Measurements from ENCODE around the gene RBM33.
A peak's percentile ranks its signal among the peaks of the same experiment; 100 is the strongest.

Gene RBM33

GRCh38 chr7:155799514-155799913 lies 155.1 kb downstream of the RBM33 start:
- ATAC-seq (no peak), DNase-seq (no peak)
- no peak overlapping the region for H3K4me3 Mint-ChIP-seq
- no peaks in the 10 kb centered on the region for H3K9me3 Mint-ChIP-seq
- H3K4me1 Mint-ChIP-seq = peaks cover 9% of the 10 kb centered on the region
- no peak overlapping the region for H3K27ac Mint-ChIP-seq
- no peaks in the 10 kb centered on the region for H3K36me3 Mint-ChIP-seq (ENCODE audit: low read depth)
- H3K27me3 Mint-ChIP-seq = peaks cover 65% of the 10 kb centered on the region

GRCh38 chr7:155800301-155800700 lies 155.8 kb downstream of the RBM33 start:
- no peak overlapping the region for H3K4me3 Mint-ChIP-seq

DNA sequence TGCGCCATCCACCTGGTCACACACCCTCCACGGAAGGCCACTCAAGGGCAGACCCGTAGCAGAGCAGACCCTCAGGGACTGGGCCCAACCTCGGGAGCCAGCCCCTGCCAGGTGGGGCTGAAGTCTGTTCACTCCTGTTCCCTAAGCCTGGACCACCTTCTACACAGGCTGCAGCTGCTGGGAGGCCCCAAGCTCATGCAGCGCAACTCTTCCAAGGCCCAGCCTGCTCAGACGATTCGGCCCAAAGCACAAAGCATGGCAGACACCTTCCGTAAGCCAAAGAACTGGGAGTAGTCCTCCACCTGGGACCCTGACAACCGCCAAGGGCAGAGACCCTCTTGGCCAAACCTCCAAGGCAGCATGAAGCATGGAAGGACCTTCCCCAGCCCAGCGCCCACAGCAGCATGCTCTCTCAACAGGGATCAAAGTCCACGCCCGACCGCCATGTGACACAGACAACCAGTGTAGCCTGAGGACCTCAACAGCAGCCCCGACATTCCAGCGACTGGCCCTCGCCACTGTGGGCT lies 156.3 kb downstream of the RBM33 start:
- peaks cover 12% of the 10 kb centered on the region for H3K4me1 Mint-ChIP-seq

More at GRCh38 chr7:155800301-155800700, 155.8 kb downstream of the RBM33 start:
- H3K27me3 Mint-ChIP-seq = peaks cover 63% of the 10 kb centered on the region
- H3K9me3 Mint-ChIP-seq = no peaks in the 10 kb centered on the region
- no peak overlapping the region for H3K27ac Mint-ChIP-seq
- H3K4me1 Mint-ChIP-seq = peaks cover 11% of the 10 kb centered on the region
- H3K36me3 Mint-ChIP-seq (ENCODE audit: low read depth) = no peaks in the 10 kb centered on the region
- no peak for DNase-seq
- ATAC-seq = no peak

DNA sequence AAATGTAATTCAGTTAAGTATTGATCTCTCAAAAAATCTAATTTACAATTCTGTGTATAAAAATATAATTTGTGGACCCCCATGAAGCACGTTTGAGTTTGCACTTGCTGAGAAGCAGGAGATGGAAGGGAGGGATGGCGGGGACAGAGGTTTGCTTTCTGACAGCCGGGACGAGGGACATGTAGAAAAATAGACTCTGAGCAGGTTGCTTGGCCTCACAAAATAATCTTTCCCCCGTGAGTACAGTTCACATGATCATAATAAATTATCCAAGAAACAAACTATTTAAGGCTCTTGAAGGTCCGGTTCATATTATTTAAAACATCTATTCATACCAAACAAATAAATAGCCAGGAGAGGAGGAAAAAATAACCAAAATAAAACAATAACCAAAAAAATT lies 157.8 kb downstream of the RBM33 start:
- peaks cover 14% of the 10 kb centered on the region for H3K4me1 Mint-ChIP-seq

More for the DNA sequence above, 156.3 kb downstream of the RBM33 start:
- Mint-ChIP-seq H3K9me3 (no peaks in the 10 kb centered on the region), H3K36me3 (ENCODE audit: low read depth) (no peaks in the 10 kb centered on the region), H3K27ac (no peak overlapping the region), H3K27me3 (peaks cover 61% of the 10 kb centered on the region), H3K4me3 (no peak overlapping the region)
- DNase-seq = no peak
- no peak for ATAC-seq

DNA sequence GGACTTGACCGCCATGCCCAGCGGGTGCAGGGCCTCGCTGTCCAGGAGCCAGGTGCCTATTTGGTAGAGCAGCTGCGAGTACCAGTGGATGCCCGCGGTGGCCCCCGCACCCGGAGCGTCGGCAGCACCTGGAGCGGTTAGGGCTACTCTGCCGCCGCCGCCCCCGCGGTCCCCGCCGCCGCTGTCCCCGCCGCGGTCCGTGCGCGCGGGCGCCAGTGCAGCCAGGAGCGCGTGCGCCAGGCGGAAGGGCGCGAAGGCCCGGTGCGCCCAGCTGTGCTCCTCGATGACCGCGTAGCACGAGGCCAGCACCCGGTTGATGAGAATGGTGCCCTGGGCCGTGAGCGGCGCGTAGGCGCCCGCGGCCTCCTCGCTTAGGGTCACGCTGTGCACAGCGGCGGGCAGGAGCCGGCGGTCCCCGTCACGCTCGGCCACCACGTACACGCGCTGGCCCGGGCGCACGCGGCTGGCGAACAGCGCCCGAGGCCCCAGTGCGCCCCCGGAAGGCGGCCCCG lies 158.5 kb downstream of the RBM33 start:
- H3K9me3 Mint-ChIP-seq = no peaks in the 10 kb centered on the region
- DNase-seq = no peak
- ATAC-seq = no peak
- no peaks in the 10 kb centered on the region for H3K36me3 Mint-ChIP-seq (ENCODE audit: low read depth)
- H3K27me3 Mint-ChIP-seq = peaks cover 75% of the 10 kb centered on the region
- H3K4me1 Mint-ChIP-seq = peaks cover 19% of the 10 kb centered on the region
- H3K27ac Mint-ChIP-seq = no peak overlapping the region
- no peak overlapping the region for H3K4me3 Mint-ChIP-seq

More for the DNA sequence above, 157.8 kb downstream of the RBM33 start:
- Mint-ChIP-seq H3K4me3 (no peak overlapping the region), H3K9me3 (no peaks in the 10 kb centered on the region), H3K27me3 (peaks cover 69% of the 10 kb centered on the region), H3K27ac (no peak overlapping the region), H3K36me3 (ENCODE audit: low read depth) (no peaks in the 10 kb centered on the region)
- DNase-seq (no peak), ATAC-seq (no peak)

DNA sequence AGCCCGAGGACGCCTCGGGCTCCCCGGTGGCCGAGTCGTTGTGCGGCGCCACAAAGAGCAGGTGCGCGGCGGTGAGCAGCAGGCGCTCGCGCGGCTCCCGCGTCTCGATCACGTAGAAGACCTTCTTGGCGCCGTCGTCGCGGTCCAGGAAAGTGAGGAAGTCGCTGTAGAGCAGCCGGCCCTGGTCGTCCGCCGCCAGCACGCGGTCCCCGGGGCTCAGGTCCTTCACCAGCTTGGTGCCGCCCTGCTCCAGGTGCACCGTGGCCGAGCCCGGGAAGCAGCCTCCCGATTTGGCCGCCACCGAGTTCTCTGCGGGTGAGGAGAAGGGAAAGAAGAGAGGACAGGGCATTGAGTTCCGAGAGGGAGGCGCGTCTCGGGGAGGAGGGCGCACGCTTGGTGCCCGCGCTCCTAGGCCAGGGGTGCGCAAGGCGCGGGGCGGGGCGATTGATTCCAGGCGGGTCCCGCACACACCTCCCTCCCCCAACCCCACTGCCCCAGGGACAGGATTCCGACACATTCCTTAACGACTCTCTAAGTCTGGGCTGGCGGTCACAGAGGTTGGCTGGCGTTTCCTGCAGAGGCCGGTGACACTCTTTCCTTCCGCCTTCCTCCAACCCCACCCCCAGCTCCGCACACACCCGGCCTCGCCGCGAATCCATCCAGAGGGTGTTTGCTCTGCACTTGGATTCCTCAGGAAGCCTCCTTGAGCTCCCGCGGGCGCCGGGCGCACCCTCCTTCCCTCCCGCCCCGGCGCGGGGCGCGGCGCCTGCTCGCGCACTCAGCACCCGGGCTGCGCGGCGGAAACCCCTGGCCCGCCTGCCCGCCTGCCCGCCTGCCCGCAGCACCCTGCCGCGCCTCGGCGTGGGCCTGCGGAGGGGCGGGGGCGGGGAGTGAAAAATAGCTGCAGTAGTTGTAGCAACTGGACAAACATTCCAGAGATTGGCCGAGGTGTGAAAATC lies 159.2 kb downstream of the RBM33 start:
- no peak overlapping the region for H3K27ac Mint-ChIP-seq

DNA sequence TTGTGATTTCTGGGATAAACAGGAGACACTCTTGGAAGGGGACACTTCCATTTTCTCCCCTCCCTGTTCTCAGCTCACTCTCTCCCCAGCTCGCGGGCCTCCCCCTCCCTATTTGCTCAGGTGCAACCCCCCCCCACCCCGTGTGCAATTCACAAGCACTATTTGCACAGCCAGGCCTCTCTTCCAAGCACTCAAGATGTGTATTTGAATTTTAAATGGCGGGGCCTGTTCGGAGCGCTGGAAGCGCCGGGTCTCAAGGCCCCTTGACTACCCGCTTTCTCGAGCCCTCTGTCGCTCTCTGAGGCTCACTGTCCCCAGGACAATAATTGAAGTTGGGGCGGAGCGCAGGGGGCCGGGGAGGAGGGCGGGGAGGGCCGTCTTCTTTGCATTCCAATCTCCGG lies 160.0 kb downstream of the RBM33 start:
- DNase-seq (no peak), ATAC-seq (no peak)
- Mint-ChIP-seq H3K4me3 (no peak overlapping the region), H3K27ac (no peak overlapping the region), H3K9me3 (no peaks in the 10 kb centered on the region), H3K4me1 (peaks cover 21% of the 10 kb centered on the region), H3K27me3 (peaks cover 69% of the 10 kb centered on the region), H3K36me3 (ENCODE audit: low read depth) (no peaks in the 10 kb centered on the region)

More for the DNA sequence above, 159.2 kb downstream of the RBM33 start:
- Mint-ChIP-seq H3K36me3 (ENCODE audit: low read depth) (no peaks in the 10 kb centered on the region), H3K4me3 (peak overlapping the region; percentile 73), H3K4me1 (peaks cover 20% of the 10 kb centered on the region), H3K27me3 (peaks cover 71% of the 10 kb centered on the region), H3K9me3 (no peaks in the 10 kb centered on the region)
- DNase-seq (no peak), ATAC-seq (no peak)

GRCh38 chr7:155804897-155805825 lies 160.7 kb downstream of the RBM33 start:
- DNase-seq (peak; percentile 77), ATAC-seq (peak; percentile 66)
- peaks cover 22% of the 10 kb centered on the region for H3K4me1 Mint-ChIP-seq
- H3K4me3 Mint-ChIP-seq = peak overlapping the region; percentile 32
- no peaks in the 10 kb centered on the region for H3K36me3 Mint-ChIP-seq (ENCODE audit: low read depth)
- H3K9me3 Mint-ChIP-seq = no peaks in the 10 kb centered on the region
- no peak overlapping the region for H3K27ac Mint-ChIP-seq
- peaks cover 63% of the 10 kb centered on the region for H3K27me3 Mint-ChIP-seq

- H3K27ac Mint-ChIP-seq = no peak overlapping the region
- peaks cover 22% of the 10 kb centered on the region for H3K4me1 Mint-ChIP-seq
- no peaks in the 10 kb centered on the region for H3K36me3 Mint-ChIP-seq (ENCODE audit: low read depth)
- H3K9me3 Mint-ChIP-seq = no peaks in the 10 kb centered on the region
- peaks cover 62% of the 10 kb centered on the region for H3K27me3 Mint-ChIP-seq
- no peak for ATAC-seq
- no peak for DNase-seq
- H3K4me3 Mint-ChIP-seq = no peak overlapping the region
These were observed 161.3 kb downstream of the RBM33 start for GRCh38 chr7:155805826-155806095.

- Mint-ChIP-seq H3K4me3 (no peak overlapping the region), H3K9me3 (no peaks in the 10 kb centered on the region), H3K27me3 (peaks cover 62% of the 10 kb centered on the region), H3K36me3 (ENCODE audit: low read depth) (no peaks in the 10 kb centered on the region), H3K27ac (no peak overlapping the region), H3K4me1 (peaks cover 22% of the 10 kb centered on the region)
- no peak for ATAC-seq
- DNase-seq = no peak
These were observed 161.8 kb downstream of the RBM33 start for GRCh38 chr7:155806096-155806871.

- no peak for ATAC-seq
- Mint-ChIP-seq H3K9me3 (no peaks in the 10 kb centered on the region), H3K36me3 (ENCODE audit: low read depth) (no peaks in the 10 kb centered on the region), H3K27me3 (peaks cover 65% of the 10 kb centered on the region), H3K27ac (no peak overlapping the region), H3K4me1 (peaks cover 31% of the 10 kb centered on the region), H3K4me3 (no peak overlapping the region)
- DNase-seq = no peak
These were observed 162.7 kb downstream of the RBM33 start for GRCh38 chr7:155807065-155807671.

DNA sequence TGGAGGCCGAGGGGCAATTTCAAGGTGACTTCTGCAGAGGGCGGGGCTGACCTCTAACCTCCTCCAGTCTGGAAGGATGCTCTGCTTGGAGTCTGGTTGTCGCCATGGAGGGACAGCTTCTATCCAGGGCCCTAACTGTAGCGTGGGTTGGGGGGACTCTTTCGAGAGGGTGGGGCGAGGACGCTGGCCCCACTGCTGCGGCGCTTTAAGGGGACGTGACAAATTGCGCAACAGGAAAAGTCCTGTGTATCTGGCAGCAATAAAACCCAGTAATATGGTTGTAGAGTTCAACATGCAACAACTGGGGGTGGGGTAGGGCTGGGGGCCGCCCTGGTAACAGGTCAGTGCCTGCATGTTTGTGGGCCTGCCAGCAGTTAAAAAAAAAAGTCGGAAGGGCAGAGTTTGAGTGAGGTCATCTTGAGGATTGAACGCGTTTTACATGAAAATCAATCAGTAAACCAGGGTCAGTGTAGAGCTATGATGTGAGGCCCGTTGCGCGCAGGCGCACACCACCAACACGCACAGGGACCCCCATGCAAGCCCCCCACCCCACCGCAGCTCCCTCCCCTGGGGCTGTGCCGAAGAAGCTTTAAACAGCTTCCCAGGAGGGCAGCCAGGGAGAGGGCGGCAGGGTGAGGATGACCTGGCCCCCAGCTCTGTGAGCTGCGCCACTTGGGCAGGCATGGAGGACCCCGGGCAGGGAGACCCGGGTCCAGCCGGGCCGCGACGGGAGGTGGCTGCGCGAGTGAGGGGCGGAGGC lies 163.5 kb downstream of the RBM33 start:
- Mint-ChIP-seq H3K4me1 (peaks cover 32% of the 10 kb centered on the region), H3K36me3 (ENCODE audit: low read depth) (no peaks in the 10 kb centered on the region), H3K27me3 (peaks cover 68% of the 10 kb centered on the region), H3K4me3 (no peak overlapping the region), H3K9me3 (no peaks in the 10 kb centered on the region), H3K27ac (no peak overlapping the region)
- DNase-seq (no peak), ATAC-seq (no peak)
